Progenitor cell of endocrine pancreas (in vitro differentiated cells): ENCODE measurements around the gene FAHD1. TPM values are rescaled to one million over a fixed set of nuclear protein-coding genes. Genes with fewer than 3 reads are reported as not detected.

Experiments used
- DNase-seq: peaks from one replicate; pipeline ENCODE4 v3.0.0; 2021; ENCODE audit warnings: low spot score; ENCODE audit not compliant: unreplicated experiment
- H3K27ac Mint-ChIP-seq: 2 replicates; pipeline ENCODE4 v1.8.0; 2021; ENCODE audit warnings: mild to moderate bottlenecking, moderate library complexity, mixed read lengths
- H3K27me3 Mint-ChIP-seq: 2 replicates; pipeline ENCODE4 v1.8.0; 2021; ENCODE audit warnings: mixed read lengths
- H3K36me3 Mint-ChIP-seq: 2 replicates; pipeline ENCODE4 v1.8.0; 2022; ENCODE audit warnings: mixed read lengths; ENCODE audit not compliant: insufficient read depth
- H3K4me1 Mint-ChIP-seq: 2 replicates; pipeline ENCODE4 v1.8.0; 2021; ENCODE audit warnings: low read depth, mixed read lengths
- H3K4me3 Mint-ChIP-seq: 2 replicates; pipeline ENCODE4 v1.8.0; 2021; ENCODE audit warnings: low read depth, mild to moderate bottlenecking, moderate library complexity, mixed read lengths
- H3K9me3 Mint-ChIP-seq: 2 replicates; pipeline ENCODE4 v1.8.0; 2021; ENCODE audit warnings: low read depth, mixed read lengths
- CTCF ChIP-seq: fragments of 200-600 bp; sonication (generic); IDR thresholded peaks from one replicate; pipeline ENCODE4 v1.5.0; 2021; ENCODE audit warnings: antibody characterized with exemption, mild to moderate bottlenecking; ENCODE audit not compliant: unreplicated experiment
- total RNA-seq: library from RNA; stranded (reverse); gene quantifications from 2 replicates; pipeline ENCODE4 v1.2.1, GENCODE V29; 2021

FAHD1 gene
- total RNA-seq, 1 donor from 2014 or later = 26.3 TPM

GRCh38 chr16:1859650-1860049 lies 32.6 kb downstream of the FAHD1 start:
- Mint-ChIP-seq H3K36me3 (no peaks in the 10 kb centered on the region), H3K9me3 (no peaks in the 10 kb centered on the region), H3K4me3 (no peak overlapping the region), H3K4me1 (no peaks in the 10 kb centered on the region), H3K27me3 (peaks cover 68% of the 10 kb centered on the region), H3K27ac (no peak overlapping the region)
- DNase-seq = no peak
- TF ChIP-seq CTCF = no peak

DNA sequence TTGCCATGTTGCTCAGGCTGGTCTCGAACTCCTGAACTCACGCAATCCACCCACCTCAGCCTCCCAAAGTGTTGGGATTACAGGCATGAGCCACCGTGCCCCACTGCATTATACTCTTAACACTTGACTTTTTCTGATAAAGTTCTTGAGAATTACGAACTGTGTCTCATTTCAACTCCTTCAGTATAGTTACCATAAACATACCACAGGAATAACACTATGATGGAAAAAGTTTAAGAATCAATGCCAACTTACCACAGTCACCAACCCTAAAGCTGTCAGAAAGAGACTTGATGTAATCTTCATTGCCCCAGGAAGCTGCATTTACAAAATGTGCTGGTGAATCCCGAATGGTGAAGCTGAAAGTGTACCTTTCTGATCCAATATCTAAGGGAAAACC lies 34.7 kb downstream of the FAHD1 start:
- Mint-ChIP-seq H3K36me3 (no peaks in the 10 kb centered on the region), H3K4me1 (no peaks in the 10 kb centered on the region), H3K27me3 (peaks cover 72% of the 10 kb centered on the region), H3K27ac (no peak overlapping the region), H3K4me3 (no peak overlapping the region), H3K9me3 (no peaks in the 10 kb centered on the region)
- DNase-seq = no peak
- no peak for TF ChIP-seq CTCF

DNA sequence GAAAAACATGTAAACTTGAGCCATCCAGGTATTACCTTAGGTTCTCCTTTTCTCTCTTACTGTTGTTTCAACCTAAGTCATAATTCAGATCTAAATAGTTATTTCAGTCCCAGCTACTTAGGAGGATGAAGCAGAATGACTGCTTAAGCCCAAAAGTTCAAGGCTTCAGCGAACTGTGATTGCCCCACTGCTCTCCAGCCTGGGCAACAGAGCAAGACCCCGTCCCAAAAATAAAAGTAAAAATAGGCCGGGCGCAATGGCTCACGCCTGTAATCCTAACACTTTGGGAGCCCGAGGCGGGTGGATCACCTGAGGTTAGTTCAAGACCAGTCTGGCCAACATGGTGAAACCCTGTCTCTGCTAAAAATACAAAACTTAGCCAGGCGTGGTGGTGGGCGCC lies 35.4 kb downstream of the FAHD1 start:
- Mint-ChIP-seq H3K36me3 (no peaks in the 10 kb centered on the region), H3K4me1 (no peaks in the 10 kb centered on the region), H3K4me3 (no peak overlapping the region), H3K9me3 (no peaks in the 10 kb centered on the region), H3K27me3 (peaks cover 69% of the 10 kb centered on the region), H3K27ac (no peak overlapping the region)
- DNase-seq = no peak
- no peak for TF ChIP-seq CTCF

GRCh38 chr16:1863681-1864460 lies 36.9 kb downstream of the FAHD1 start:
- H3K27me3 Mint-ChIP-seq = peaks cover 55% of the 10 kb centered on the region
- no peak overlapping the region for H3K4me3 Mint-ChIP-seq
- no peak overlapping the region for H3K27ac Mint-ChIP-seq
- H3K36me3 Mint-ChIP-seq = no peaks in the 10 kb centered on the region
- DNase-seq = no peak
- H3K4me1 Mint-ChIP-seq = no peaks in the 10 kb centered on the region
- no peaks in the 10 kb centered on the region for H3K9me3 Mint-ChIP-seq
- TF ChIP-seq CTCF = peak; percentile 74

- no peak for DNase-seq
- TF ChIP-seq CTCF = no peak
- no peaks in the 10 kb centered on the region for H3K36me3 Mint-ChIP-seq
- H3K27me3 Mint-ChIP-seq = peaks cover 39% of the 10 kb centered on the region
- H3K27ac Mint-ChIP-seq = no peak overlapping the region
- no peaks in the 10 kb centered on the region for H3K4me1 Mint-ChIP-seq
- H3K4me3 Mint-ChIP-seq = no peak overlapping the region
- no peaks in the 10 kb centered on the region for H3K9me3 Mint-ChIP-seq
Observed at GRCh38 chr16:1865902-1866690, 39.1 kb downstream of the FAHD1 start.
